Activated CD8-positive, alpha-beta memory T cell treated with anti-CD3 and anti-CD28 coated beads, Interleukin-2, amount 50 U/mL, for 4 hours (primary cell): ENCODE data around the gene HTT.
A peak's percentile ranks its signal among the peaks of the same experiment; 100 is the strongest.

Source experiments
- DNase-seq: peaks from one replicate; pipeline ENCODE4 v3.0.0-alpha.2; 2020

Gene HTT

GRCh38 chr4:3177905-3178304 lies 103.4 kb downstream of the HTT start:
- DNase-seq: no peak

- DNase-seq: no peak
These were observed 103.9 kb downstream of the HTT start for GRCh38 chr4:3178351-3178750.

- DNase-seq: no peak
These were observed 104.7 kb downstream of the HTT start for GRCh38 chr4:3179126-3179706.

GRCh38 chr4:3183008-3183407 lies 108.5 kb downstream of the HTT start:
- no peak for DNase-seq

GRCh38 chr4:3184725-3185124 lies 110.2 kb downstream of the HTT start:
- DNase-seq: no peak

GRCh38 chr4:3186609-3187008 lies 112.1 kb downstream of the HTT start:
- DNase-seq: no peak

- no peak for DNase-seq
These were observed 113.6 kb downstream of the HTT start for GRCh38 chr4:3188118-3188517.

- DNase-seq: no peak
These were observed 115.0 kb downstream of the HTT start for GRCh38 chr4:3189459-3189858.

GRCh38 chr4:3190549-3190948 lies 116.1 kb downstream of the HTT start:
- DNase-seq: no peak

- DNase-seq: no peak
These were observed 117.7 kb downstream of the HTT start for GRCh38 chr4:3192188-3192587.

- no peak for DNase-seq
These were observed 118.3 kb downstream of the HTT start for GRCh38 chr4:3192827-3193226.

- DNase-seq: no peak
These were observed 119.2 kb downstream of the HTT start for GRCh38 chr4:3193531-3194203.

GRCh38 chr4:3196670-3197359 lies 122.3 kb downstream of the HTT start:
- no peak for DNase-seq

- DNase-seq: no peak
These were observed 123.1 kb downstream of the HTT start for GRCh38 chr4:3197366-3198105.

GRCh38 chr4:3198906-3199305 lies 124.4 kb downstream of the HTT start:
- DNase-seq: no peak

- no peak for DNase-seq
These were observed 125.4 kb downstream of the HTT start for GRCh38 chr4:3199653-3200422.

GRCh38 chr4:3200423-3201090 lies 126.1 kb downstream of the HTT start:
- no peak for DNase-seq

- peak; percentile 53 for DNase-seq
These were observed 127.5 kb downstream of the HTT start for GRCh38 chr4:3201718-3202702.

GRCh38 chr4:3202836-3203820 lies 128.6 kb downstream of the HTT start:
- DNase-seq: peak; percentile 39

GRCh38 chr4:3203971-3204431 lies 129.5 kb downstream of the HTT start:
- DNase-seq: no peak
